Testis (tissue), 2 donors: ENCODE data around the gene PPM1D.

ENCODE experiments used
- CTCF ChIP-seq, 3 experiments: fragments of 450-650 bp in 2 of 3; fragments of 200-600 bp in 1 of 3; sonication (generic) in 1 of 3; IDR thresholded peaks; one replicate each; pipeline ENCODE4 v1.5.1; 2016 to 2019; ENCODE audit warnings: antibody characterized with exemption in 3 of 3, mild to moderate bottlenecking in 2 of 3, moderate library complexity in 1 of 3
- POLR2A ChIP-seq: fragments of 450-650 bp; IDR thresholded peaks from one replicate; pipeline ENCODE4 v1.6.1; 2017; ENCODE audit warnings: antibody characterized with exemption, mild to moderate bottlenecking, moderate library complexity

GRCh38 chr17:60594734-60595133 lies 5.3 kb upstream of the PPM1D start:
- TF ChIP-seq CTCF (IDR thresholded peaks at IDR 0.05): no peak
- no peak for TF ChIP-seq POLR2A
